A204.1 (cell line): ENCODE data around the gene PTX3.

ENCODE experiments used
- FAIRE-seq: peaks from 2 replicates; lab custom pipeline; 2012; peaks lifted over from hg19 to GRCh38; lab: Jason Lieb, UNC

The PTX3 gene

GRCh38 chr3:157477441-157477840 is 40.8 kb downstream of the PTX3 start:
- FAIRE-seq = no peak

DNA sequence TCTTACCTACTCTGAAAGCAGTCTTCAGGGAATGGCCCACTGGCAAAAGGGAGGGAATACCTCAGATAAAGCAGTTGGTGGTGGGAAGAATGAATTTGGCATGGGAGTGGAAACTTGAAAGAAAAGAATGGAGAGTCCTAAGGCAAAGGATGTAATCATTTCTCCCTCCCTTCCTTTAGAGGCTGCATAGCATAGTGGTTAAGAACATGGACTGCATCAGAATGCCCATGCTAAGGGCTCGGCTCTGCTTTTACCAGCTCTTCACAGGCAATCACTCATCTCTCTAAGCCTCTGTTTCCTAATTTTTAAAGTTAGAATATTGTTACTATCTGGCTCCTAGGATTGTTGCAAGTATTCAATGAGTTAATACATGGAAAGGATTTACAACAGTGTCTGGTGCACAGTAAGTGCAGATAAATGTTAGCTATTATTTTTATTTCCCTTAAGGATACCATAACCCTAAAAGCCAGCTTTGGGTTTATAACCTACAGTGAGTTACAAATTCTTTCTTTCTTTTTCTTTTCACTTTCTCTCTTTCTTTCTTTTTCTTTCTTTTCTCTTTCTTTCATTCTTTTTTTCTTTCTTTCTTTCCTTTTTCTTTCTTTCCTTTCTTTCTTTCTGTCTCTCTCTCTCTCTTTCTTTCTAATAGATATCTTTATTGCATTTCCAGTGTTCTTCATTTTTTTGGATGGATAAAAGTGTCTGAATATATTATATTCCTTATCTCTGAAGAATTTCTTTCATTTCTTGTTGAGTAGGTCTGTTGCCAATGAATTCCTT is 43.0 kb downstream of the PTX3 start:
- FAIRE-seq = no peak

DNA sequence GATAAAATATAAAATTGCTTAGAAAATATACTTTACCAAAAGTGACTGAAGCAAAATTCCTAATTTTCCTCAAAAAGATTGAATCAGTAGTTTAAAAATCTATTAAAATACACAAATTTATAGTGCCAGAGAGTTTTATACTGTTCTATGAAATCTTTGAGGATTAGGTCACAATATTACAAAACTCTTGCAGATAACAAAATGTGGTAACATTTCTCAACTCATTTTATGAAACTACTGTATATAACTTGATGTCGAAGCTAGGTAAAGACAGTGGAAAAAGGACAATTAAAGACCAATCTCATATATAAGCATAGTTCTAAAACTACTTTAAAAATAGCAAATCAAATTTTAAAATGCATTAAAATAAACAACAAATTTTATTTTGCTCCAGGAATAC is 50.7 kb downstream of the PTX3 start:
- no peak for FAIRE-seq

DNA sequence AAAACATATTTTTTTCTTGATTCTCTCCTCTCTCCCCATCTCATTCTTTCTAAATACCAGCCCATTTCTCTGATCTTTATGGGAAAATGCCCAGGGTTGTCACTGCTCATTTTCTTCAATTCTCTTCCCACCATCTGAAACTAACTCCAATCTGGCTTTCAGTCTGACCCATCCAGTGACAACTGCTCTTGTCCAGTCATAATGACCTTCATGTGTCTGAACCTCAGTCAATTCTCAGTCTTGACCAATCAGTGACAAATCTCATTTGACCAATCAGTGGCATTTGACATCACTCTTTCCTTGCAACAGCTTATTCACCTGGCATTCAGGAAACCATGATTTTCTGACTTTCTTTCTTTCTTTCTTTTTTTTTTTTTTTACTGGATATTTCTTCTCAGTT is 51.5 kb downstream of the PTX3 start:
- no peak for FAIRE-seq

DNA sequence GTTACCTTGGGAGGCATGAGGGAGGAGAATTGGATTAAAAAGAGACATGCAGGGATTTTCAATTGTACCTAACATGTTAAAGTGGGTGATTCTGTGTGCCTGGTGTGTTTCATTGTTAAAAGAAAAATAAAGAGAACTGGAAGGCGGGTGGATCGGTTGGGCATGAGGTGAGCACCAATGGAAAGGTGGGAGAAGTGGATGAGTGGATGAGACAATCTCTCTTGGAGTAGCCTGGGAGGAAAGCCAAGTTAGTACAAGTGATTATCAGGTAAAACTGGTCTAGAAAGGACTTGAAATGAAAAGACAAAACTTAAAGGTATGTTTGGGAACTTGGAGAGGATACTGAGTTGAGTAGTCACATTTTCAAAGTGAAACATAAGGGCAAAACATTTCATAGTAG is 54.5 kb downstream of the PTX3 start:
- no peak for FAIRE-seq
